H1 (cell line): ENCODE measurements around the gene JMJD1C. TPM values are rescaled to one million over a fixed set of nuclear protein-coding genes. Genes with fewer than 3 reads are reported as not detected.

Experiments
- CTCF ChIA-PET: fragments of 300-600 bp; sonication (Branson Sonifier 250); formaldehyde crosslinking; loops from one replicate; lab custom pipeline; 2021; ENCODE audit not compliant: partially characterized antibody; lab: Charles Lee
- POLR2A ChIA-PET: fragments of 300-600 bp; sonication (Branson Sonifier 250); formaldehyde crosslinking; loops from one replicate; lab custom pipeline; 2021; ENCODE audit warnings: inconsistent platforms; ENCODE audit not compliant: partially characterized antibody; lab: Charles Lee
- DNase-seq, 2 experiments: peaks; one replicate each; pipeline versions ENCODE4 v3.0.0 to v3.0.0-alpha.2; 2010 to 2022; ENCODE audit warnings: low spot score in 2 of 2, low read depth in 1 of 2, mixed read lengths in 1 of 2
- FAIRE-seq: peaks from 2 replicates; lab custom pipeline; 2011; peaks lifted over from hg19 to GRCh38; lab: Jason Lieb, UNC
- H2AFZ ChIP-seq: 2 replicates; pipeline ENCODE4 v1.8.1; 2012; ENCODE audit warnings: low read length, inconsistent platforms
- H2AK5ac ChIP-seq: 2 replicates; pipeline ENCODE4 v1.6.1; 2013; ENCODE audit warnings: low read depth, low read length
- H2BK120ac ChIP-seq: replicated peaks from 2 replicates; pipeline ENCODE3; 2013; ENCODE audit warnings: low read depth, low read length, inconsistent platforms
- H2BK12ac ChIP-seq: 2 replicates; pipeline ENCODE4 v1.6.1; 2013; ENCODE audit warnings: low read depth, low read length
- H2BK15ac ChIP-seq: 2 replicates; pipeline ENCODE4 v1.6.1; 2013; ENCODE audit warnings: low read length
- H2BK20ac ChIP-seq: 2 replicates; pipeline ENCODE4 v1.6.1; 2013; ENCODE audit warnings: low read length
- H2BK5ac ChIP-seq: 2 replicates; pipeline ENCODE4 v1.6.1; 2013; ENCODE audit warnings: low read depth, low read length
- H3K14ac ChIP-seq: 2 replicates; pipeline ENCODE4 v1.6.1; 2013; ENCODE audit warnings: inconsistent platforms; ENCODE audit not compliant: insufficient read length
- H3K18ac ChIP-seq: 2 replicates; pipeline ENCODE4 v1.6.1; 2013; ENCODE audit warnings: low read length; ENCODE audit errors: extremely low read depth
- H3K23ac ChIP-seq: 2 replicates; pipeline ENCODE4 v1.6.1; 2013; ENCODE audit warnings: inconsistent platforms; ENCODE audit not compliant: insufficient read length
- H3K23me2 ChIP-seq: 2 replicates; pipeline ENCODE4 v1.6.1; 2013; ENCODE audit warnings: low read depth, low read length
- H3K27ac ChIP-seq: 2 replicates; pipeline ENCODE4 v1.6.1; 2011; ENCODE audit warnings: low read depth, low read length, inconsistent platforms
- H3K27me3 ChIP-seq, 4 experiments: replicated peaks in 1 of 4; 1 replicate in 1 of 4; 2 replicates in 3 of 4; pipeline versions ENCODE4 v1.6.1 to v1.8.1; 2011 to 2013; ENCODE audit warnings: low read length in 3 of 4, mild to moderate bottlenecking in 3 of 4, inconsistent platforms in 2 of 4, mixed read lengths in 2 of 4, moderate library complexity in 1 of 4; ENCODE audit not compliant: control insufficient read depth in 3 of 4, insufficient read depth in 3 of 4; ENCODE audit errors: extremely low read depth in 1 of 4
- H3K36me3 ChIP-seq, 4 experiments: 2 replicates each; pipeline versions ENCODE4 v1.6.1 to v1.8.1; 2011 to 2013; ENCODE audit warnings: mild to moderate bottlenecking in 4 of 4, low read length in 3 of 4, moderate library complexity in 2 of 4, control low read depth in 1 of 4, inconsistent platforms in 1 of 4; ENCODE audit not compliant: insufficient read depth in 4 of 4, control insufficient read depth in 2 of 4
- H3K4ac ChIP-seq: replicated peaks from 2 replicates; pipeline ENCODE3; 2013; ENCODE audit warnings: low read length, low read depth, mixed read lengths, inconsistent platforms; ENCODE audit not compliant: insufficient read length
- H3K4me1 ChIP-seq, 4 experiments: replicated peaks in 1 of 4; 1 replicate in 1 of 4; 2 replicates in 3 of 4; pipeline versions ENCODE4 v1.6.1 to v1.8.1; 2011 to 2013; ENCODE audit warnings: low read length in 3 of 4, inconsistent platforms in 2 of 4, mixed read lengths in 1 of 4; ENCODE audit not compliant: insufficient read depth in 4 of 4, control insufficient read depth in 3 of 4
- H3K4me2 ChIP-seq, 2 experiments: 2 replicates each; pipeline versions ENCODE4 v1.6.1 to v1.8.1; 2011 to 2013; ENCODE audit warnings: low read depth in 2 of 2, low read length in 2 of 2, control low read depth in 1 of 2, inconsistent platforms in 1 of 2, mild to moderate bottlenecking in 1 of 2; ENCODE audit not compliant: insufficient read depth in 1 of 2
- H3K4me3 ChIP-seq, 4 experiments: fragments of 200-600, 300-600 bp in 1 of 4; sonication (generic), shearing (Covaris generic), sonication (Bioruptor Twin) in 1 of 4; 2 replicates each; pipeline versions ENCODE4 v1.5.1 to v1.8.1; 2011 to 2016; ENCODE audit warnings: low read length in 4 of 4, low read depth in 3 of 4, control low read depth in 2 of 4, inconsistent platforms in 2 of 4, mild to moderate bottlenecking in 2 of 4, mixed read lengths in 1 of 4, moderate library complexity in 1 of 4; ENCODE audit not compliant: insufficient read depth in 2 of 4; ENCODE audit errors: extremely low read depth in 1 of 4
- H3K56ac ChIP-seq: replicated peaks from 2 replicates; pipeline ENCODE3; 2013; ENCODE audit warnings: low read depth, mild to moderate bottlenecking, mixed read lengths, low read length, inconsistent platforms; ENCODE audit not compliant: insufficient read length
- H3K79me1 ChIP-seq: 2 replicates; pipeline ENCODE4 v1.6.1; 2013; ENCODE audit warnings: low read depth, low read length, control low read depth
- H3K79me2 ChIP-seq, 2 experiments: 2 replicates each; pipeline versions ENCODE4 v1.6.1 to v1.8.1; 2012 to 2013; ENCODE audit warnings: low read length in 2 of 2, mild to moderate bottlenecking in 2 of 2, inconsistent platforms in 1 of 2; ENCODE audit not compliant: insufficient read depth in 2 of 2, control insufficient read depth in 1 of 2
- H3K9ac ChIP-seq, 4 experiments: replicated peaks in 1 of 4; 1 replicate in 1 of 4; 2 replicates in 3 of 4; pipeline versions ENCODE4 v1.6.1 to v1.8.1; 2011 to 2013; ENCODE audit warnings: low read depth in 3 of 4, low read length in 3 of 4, control low read depth in 2 of 4, mild to moderate bottlenecking in 2 of 4, moderate library complexity in 2 of 4, inconsistent platforms in 1 of 4; ENCODE audit errors: extremely low read depth in 1 of 4
- H3K9me3 ChIP-seq, 2 experiments: 2 replicates each; pipeline versions ENCODE4 v1.6.1 to v1.8.1; 2012 to 2013; ENCODE audit warnings: mild to moderate bottlenecking in 2 of 2, moderate library complexity in 2 of 2, control low read depth in 1 of 2, inconsistent platforms in 1 of 2, low read depth in 1 of 2, low read length in 1 of 2, mixed read lengths in 1 of 2; ENCODE audit not compliant: insufficient read depth in 2 of 2
- H4K20me1 ChIP-seq, 2 experiments: replicated peaks in 1 of 2; 2 replicates each; pipeline versions ENCODE3 to v1.8.1; 2011 to 2013; ENCODE audit warnings: inconsistent platforms in 2 of 2, low read length in 2 of 2, mild to moderate bottlenecking in 1 of 2; ENCODE audit not compliant: insufficient read depth in 2 of 2, control insufficient read depth in 1 of 2
- H4K5ac ChIP-seq: 2 replicates; pipeline ENCODE4 v1.6.1; 2013; ENCODE audit warnings: low read length, low read depth, mixed read lengths, inconsistent platforms; ENCODE audit not compliant: insufficient read length
- H4K8ac ChIP-seq: 2 replicates; pipeline ENCODE4 v1.8.0; 2013; ENCODE audit warnings: mild to moderate bottlenecking, moderate library complexity, low read length, inconsistent platforms; ENCODE audit not compliant: insufficient read depth; ENCODE audit errors: extremely low read depth
- H4K91ac ChIP-seq: replicated peaks from 2 replicates; pipeline ENCODE3; 2013; ENCODE audit warnings: low read length, mixed read lengths, inconsistent platforms; ENCODE audit not compliant: insufficient read length
- EP300 ChIP-seq, 2 experiments: IDR thresholded peaks; 1 replicate in 1 of 2; 2 replicates in 1 of 2; pipeline ENCODE4 v1.6.1; 2011 to 2012; ENCODE audit warnings: low read depth in 2 of 2, low read length in 2 of 2, mild to moderate bottlenecking in 2 of 2, borderline replicate concordance in 1 of 2, inconsistent platforms in 1 of 2, moderate library complexity in 1 of 2
- GTF2F1 ChIP-seq: IDR thresholded peaks from 2 replicates; pipeline ENCODE4 v1.6.1; 2012; ENCODE audit warnings: low read depth, low read length, improper control_type of control experiment, borderline replicate concordance
- WGBS, 2 experiments: shearing (Covaris generic) in 1 of 2; methylation state at CpG; one replicate each; pipeline versions ENCODE4 v1.1.6 to v1.1.7; 2013 to 2015; ENCODE audit warnings: low lambda C conversion rate in 2 of 2, mixed read lengths in 2 of 2, inconsistent platforms in 1 of 2, low coverage in 1 of 2, missing lambda C conversion rate in 1 of 2; ENCODE audit not compliant: insufficient replicate concordance in 2 of 2, insufficient coverage in 1 of 2, insufficient read length in 1 of 2; ENCODE audit errors: extremely low coverage in 1 of 2, missing lambda C conversion rate in 1 of 2; 5-methylcytosine and 5-hydroxymethylcytosine counted together
- polyA plus RNA-seq, 7 experiments: library from polyadenylated mRNA; depleted of rRNA in 3 of 7; stranded (reverse) in 5 of 7; unstranded in 2 of 7; fragments of >200 nt in 5 of 7; fragments of 200-250 nt in 2 of 7; gene quantifications; 1 replicate in 5 of 7; 2 replicates in 1 of 7; 4 replicates in 1 of 7; pipeline versions ENCODE4 v1.2.1 to v1.2.3, GENCODE V29; 2011 to 2013; ENCODE audit warnings: missing spikeins in 2 of 7, mixed read lengths in 2 of 7
- total RNA-seq: library from RNA; stranded (reverse); fragmentation: NEBNext Ultra II Directional; extraction: Animal tissue kit (Norgen Biotek cat#: 25700); gene quantifications from 2 replicates; pipeline ENCODE4 v1.2.1, GENCODE V29; 2021

The JMJD1C gene
- total and polyA plus RNA-seq, 2 of the 8 experiments (the other 6 are each of a cell fraction or from before 2014, with no cell fraction given) = 54.5 to 210 TPM

- H3K9ac ChIP-seq = no peak overlapping the region
- DNase-seq (no peak), FAIRE-seq (no peak)
- no peak overlapping the region for H3K4me3 ChIP-seq
- no peak overlapping the region for H3K23ac ChIP-seq
- WGBS, 2 experiments = 81% methylated on average over 10 of the region's 10 CpGs; no CpG with 5 or more reads in 1 of the 2 experiments
- no peak overlapping the region for H2AK5ac ChIP-seq
- no peak overlapping the region for H3K56ac ChIP-seq
- H3K36me3 ChIP-seq = no peaks in the 10 kb centered on the region
- no peak overlapping the region for H2BK20ac ChIP-seq
- 0 out of 2 replicates have a peak, but pooled peaks cover 3% of the 10 kb centered on the region for H3K79me1 ChIP-seq
- H3K23me2 ChIP-seq = no peaks in the 10 kb centered on the region
- H3K79me2 ChIP-seq = peaks cover 8 to 96% of the 10 kb centered on the region in 2 experiments
- no peak overlapping the region for H4K91ac ChIP-seq
- ChIA-PET POLR2A (interaction anchor here (0.8 to 1.3 kb wide), 3 partner anchors 12 to 199 kb away, joined by 3 read pairs; no protein-coding TSS in a partner anchor), CTCF (interaction anchor here (0.7 to 1.9 kb wide), 3 partner anchors 11 to 199 kb away, joined by 3 to 6 read pairs (median 3); no protein-coding TSS in a partner anchor)
- no peak overlapping the region for H2BK120ac ChIP-seq
- no peak overlapping the region for H3K18ac ChIP-seq
- no peak overlapping the region for H3K27ac ChIP-seq
- H2BK5ac ChIP-seq = no peak overlapping the region
- H3K27me3 ChIP-seq = no peaks in the 10 kb centered on the region
- peaks cover 0 to 2% of the 10 kb centered on the region in 2 experiments for H4K20me1 ChIP-seq
- no peak overlapping the region for H4K5ac ChIP-seq
- no peak overlapping the region for H2AFZ ChIP-seq
- no peak overlapping the region for H2BK15ac ChIP-seq
- TF ChIP-seq EP300 (IDR thresholded peaks at IDR 0.05; ENCODE audit: borderline replicate concordance in 1 of 2, low read depth in 2 of 2, low read length in 2 of 2) = no peak
- TF ChIP-seq GTF2F1 = no peak
- no peak overlapping the region; a peak in 1 of 4 replicates for H3K4me2 ChIP-seq
- no peak overlapping the region for H3K4ac ChIP-seq
- peaks cover 0 to 8% (median 3%) of the 10 kb centered on the region in 4 experiments; a peak in 3 of 7 replicates for H3K4me1 ChIP-seq
- no peak overlapping the region for H3K14ac ChIP-seq
- H4K8ac ChIP-seq = no peak overlapping the region
- no peak overlapping the region for H2BK12ac ChIP-seq
- no peaks in the 10 kb centered on the region for H3K9me3 ChIP-seq
These were observed 35.4 kb downstream of the JMJD1C start for GRCh38 chr10:63430091-63430998.
